ENCODE results near the gene FAM32A. TPM values are rescaled to one million over a fixed set of nuclear protein-coding genes. Genes with fewer than 3 reads are reported as not detected.

The FAM32A gene
- total RNA-seq, 1 experiment from 2014 or later = 42.2 TPM

- Mint-ChIP-seq H3K4me3 (ENCODE audit: low read depth, unreplicated experiment) (no peak overlapping the region), H3K27ac (ENCODE audit: unreplicated experiment) (no peak overlapping the region), H3K4me1 (ENCODE audit: low read depth, unreplicated experiment) (no peaks in the 10 kb centered on the region), H3K36me3 (ENCODE audit: insufficient read depth, unreplicated experiment) (peaks cover 55% of the 10 kb centered on the region), H3K27me3 (ENCODE audit: unreplicated experiment) (no peaks in the 10 kb centered on the region), H3K9me3 (ENCODE audit: low read depth, unreplicated experiment) (no peaks in the 10 kb centered on the region)
- TSS peak; percentile 38 for BruUV-seq (replicated peaks)
- TF ChIP-seq CTCF (IDR thresholded peaks at IDR 0.05; ENCODE audit: unreplicated experiment) = no peak
- CTCF ChIA-PET = interaction anchor here (0.6 kb wide), 1 partner anchor 106 kb away, joined by 3 read pairs; no protein-coding TSS in a partner anchor
- intact Hi-C loops (cut with micrococcal nuclease; ENCODE audit: unreplicated experiment) = no loop called here
- DNase-seq = no peak
Observed at GRCh38 chr19:16208847-16209665, 23.8 kb downstream of the FAM32A start.

- DNase-seq = no peak
- Mint-ChIP-seq H3K9me3 (ENCODE audit: low read depth, unreplicated experiment) (no peaks in the 10 kb centered on the region), H3K36me3 (ENCODE audit: insufficient read depth, unreplicated experiment) (peaks cover 51% of the 10 kb centered on the region), H3K27ac (ENCODE audit: unreplicated experiment) (no peak overlapping the region), H3K4me3 (ENCODE audit: low read depth, unreplicated experiment) (no peak overlapping the region), H3K27me3 (ENCODE audit: unreplicated experiment) (no peaks in the 10 kb centered on the region), H3K4me1 (ENCODE audit: low read depth, unreplicated experiment) (no peaks in the 10 kb centered on the region)
- no peak for TF ChIP-seq CTCF (IDR thresholded peaks at IDR 0.05; ENCODE audit: unreplicated experiment)
- CTCF ChIA-PET = no interaction called here
- intact Hi-C loops (cut with micrococcal nuclease; ENCODE audit: unreplicated experiment) = no loop called here
- BruUV-seq (replicated peaks) = no TSS peak
Observed at GRCh38 chr19:16210168-16210567, 25.0 kb downstream of the FAM32A start.

GRCh38 chr19:16213076-16213475 is 27.9 kb downstream of the FAM32A start:
- H3K27ac Mint-ChIP-seq (ENCODE audit: unreplicated experiment) = no peak overlapping the region
- H3K4me3 Mint-ChIP-seq (ENCODE audit: low read depth, unreplicated experiment) = no peak overlapping the region
- peaks cover 44% of the 10 kb centered on the region for H3K36me3 Mint-ChIP-seq (ENCODE audit: insufficient read depth, unreplicated experiment)
- H3K4me1 Mint-ChIP-seq (ENCODE audit: low read depth, unreplicated experiment) = no peaks in the 10 kb centered on the region
- TF ChIP-seq CTCF (IDR thresholded peaks at IDR 0.05; ENCODE audit: unreplicated experiment) = no peak
- intact Hi-C loops (cut with micrococcal nuclease; ENCODE audit: unreplicated experiment) = no loop called here
- DNase-seq = no peak
- no peaks in the 10 kb centered on the region for H3K9me3 Mint-ChIP-seq (ENCODE audit: low read depth, unreplicated experiment)
- H3K27me3 Mint-ChIP-seq (ENCODE audit: unreplicated experiment) = no peaks in the 10 kb centered on the region
- CTCF ChIA-PET = no interaction called here
- no TSS peak for BruUV-seq (replicated peaks)

GRCh38 chr19:16216744-16217670 is 31.8 kb downstream of the FAM32A start:
- Mint-ChIP-seq H3K36me3 (ENCODE audit: insufficient read depth, unreplicated experiment) (peaks cover 13% of the 10 kb centered on the region), H3K27ac (ENCODE audit: unreplicated experiment) (no peak overlapping the region), H3K27me3 (ENCODE audit: unreplicated experiment) (no peaks in the 10 kb centered on the region), H3K4me3 (ENCODE audit: low read depth, unreplicated experiment) (no peak overlapping the region), H3K4me1 (ENCODE audit: low read depth, unreplicated experiment) (no peaks in the 10 kb centered on the region), H3K9me3 (ENCODE audit: low read depth, unreplicated experiment) (no peaks in the 10 kb centered on the region)
- BruUV-seq (replicated peaks) = no TSS peak
- CTCF ChIA-PET = no interaction called here
- intact Hi-C loops (cut with micrococcal nuclease; ENCODE audit: unreplicated experiment) = no loop called here
- no peak for TF ChIP-seq CTCF (IDR thresholded peaks at IDR 0.05; ENCODE audit: unreplicated experiment)
- no peak for DNase-seq
